Upper lobe of left lung (tissue), 4 donors: ENCODE results near the gene EREG.

Experiments
- EP300 ChIP-seq, 4 donors: sonication (generic); formaldehyde crosslinking; IDR thresholded peaks; one replicate each; pipeline ENCODE4 v1.5.1; 2017; ENCODE audit warnings: antibody characterized with exemption in 4 of 4, control low read depth in 2 of 4
- TF ChIP-seq, protein P1 (sequence below), 6 experiments: fragments of 450-650 bp in 4 of 6; fragments of 200-600 bp in 2 of 6; sonication (generic) in 2 of 6; IDR thresholded peaks; one replicate each; pipeline ENCODE4 v1.5.1; 2016 to 2019; ENCODE audit warnings: antibody characterized with exemption in 6 of 6

DNA sequence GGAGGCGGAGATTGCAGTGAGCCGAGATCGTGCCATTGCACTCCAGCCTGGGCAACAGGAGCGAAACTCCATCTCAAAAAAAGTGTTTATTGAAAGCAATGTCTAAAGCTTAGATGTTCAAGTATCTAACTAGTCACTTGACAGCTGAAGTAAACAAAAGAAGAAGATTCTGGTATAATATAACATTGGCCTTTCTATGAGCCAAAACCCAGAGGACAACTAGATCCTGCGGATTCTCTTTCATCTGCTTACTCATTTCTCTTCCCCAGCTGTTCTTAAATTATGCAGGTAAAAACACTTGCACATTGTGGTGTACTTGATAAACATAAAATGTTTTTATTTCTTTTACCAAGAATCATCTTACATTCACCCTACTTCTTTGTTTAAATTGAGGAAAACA, 55.9 kb downstream of the EREG start:
- TF ChIP-seq EP300 (IDR thresholded peaks at IDR 0.05): no peak
- TF ChIP-seq, protein P1, sequence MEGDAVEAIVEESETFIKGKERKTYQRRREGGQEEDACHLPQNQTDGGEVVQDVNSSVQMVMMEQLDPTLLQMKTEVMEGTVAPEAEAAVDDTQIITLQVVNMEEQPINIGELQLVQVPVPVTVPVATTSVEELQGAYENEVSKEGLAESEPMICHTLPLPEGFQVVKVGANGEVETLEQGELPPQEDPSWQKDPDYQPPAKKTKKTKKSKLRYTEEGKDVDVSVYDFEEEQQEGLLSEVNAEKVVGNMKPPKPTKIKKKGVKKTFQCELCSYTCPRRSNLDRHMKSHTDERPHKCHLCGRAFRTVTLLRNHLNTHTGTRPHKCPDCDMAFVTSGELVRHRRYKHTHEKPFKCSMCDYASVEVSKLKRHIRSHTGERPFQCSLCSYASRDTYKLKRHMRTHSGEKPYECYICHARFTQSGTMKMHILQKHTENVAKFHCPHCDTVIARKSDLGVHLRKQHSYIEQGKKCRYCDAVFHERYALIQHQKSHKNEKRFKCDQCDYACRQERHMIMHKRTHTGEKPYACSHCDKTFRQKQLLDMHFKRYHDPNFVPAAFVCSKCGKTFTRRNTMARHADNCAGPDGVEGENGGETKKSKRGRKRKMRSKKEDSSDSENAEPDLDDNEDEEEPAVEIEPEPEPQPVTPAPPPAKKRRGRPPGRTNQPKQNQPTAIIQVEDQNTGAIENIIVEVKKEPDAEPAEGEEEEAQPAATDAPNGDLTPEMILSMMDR (IDR thresholded peaks at IDR 0.05): no peak
